Mucosa of rectum (tissue), 2 donors: ENCODE data around the gene NAAA.

ENCODE experiments used
- H3K27ac ChIP-seq, 2 donors: one replicate each; pipeline ENCODE4 v1.7.0; 2013; ENCODE audit warnings: inconsistent platforms in 2 of 2, low read depth in 2 of 2, low read length in 2 of 2
- H3K27me3 ChIP-seq, 2 donors: one replicate each; pipeline ENCODE4 v1.7.0; 2013; ENCODE audit warnings: low read length in 2 of 2; ENCODE audit not compliant: control insufficient read depth in 2 of 2, insufficient read depth in 2 of 2
- H3K36me3 ChIP-seq, 2 donors: one replicate each; pipeline ENCODE4 v1.7.0; 2013; ENCODE audit warnings: low read length in 2 of 2; ENCODE audit not compliant: control insufficient read depth in 2 of 2, insufficient read depth in 2 of 2
- H3K4me1 ChIP-seq, 2 donors: one replicate each; pipeline ENCODE4 v1.7.0; 2013; ENCODE audit warnings: low read length in 2 of 2, mild to moderate bottlenecking in 1 of 2; ENCODE audit not compliant: control insufficient read depth in 2 of 2, insufficient read depth in 2 of 2
- H3K4me3 ChIP-seq, 2 donors: one replicate each; pipeline ENCODE4 v1.7.0; 2013; ENCODE audit warnings: low read length in 2 of 2
- H3K9ac ChIP-seq, 2 donors: one replicate each; pipeline ENCODE4 v1.7.0; 2013; ENCODE audit warnings: low read length in 2 of 2, low read depth in 1 of 2, mild to moderate bottlenecking in 1 of 2
- H3K9me3 ChIP-seq, 2 donors: one replicate each; pipeline ENCODE4 v1.7.0; 2013; ENCODE audit warnings: low read length in 2 of 2; ENCODE audit not compliant: control insufficient read depth in 2 of 2
- donor health status: healthy.
- donor health status: Normal muscosa, but diverticular disease.

Gene NAAA

GRCh38 chr4:75876218-75876617, 64.6 kb downstream of the NAAA start:
- Histone ChIP-seq H3K36me3 (no peaks in the 10 kb centered on the region), H3K27me3 (no peaks in the 10 kb centered on the region), H3K27ac (no peak overlapping the region), H3K9ac (no peak overlapping the region), H3K4me1 (no peaks in the 10 kb centered on the region), H3K4me3 (no peak overlapping the region), H3K9me3 (no peaks in the 10 kb centered on the region)

GRCh38 chr4:75869100-75869499, 71.7 kb downstream of the NAAA start:
- Histone ChIP-seq H3K4me3 (no peak overlapping the region), H3K9me3 (no peaks in the 10 kb centered on the region), H3K27me3 (no peaks in the 10 kb centered on the region), H3K36me3 (no peaks in the 10 kb centered on the region), H3K9ac (no peak overlapping the region), H3K27ac (no peak overlapping the region), H3K4me1 (no peaks in the 10 kb centered on the region)

GRCh38 chr4:75867130-75867529, 73.7 kb downstream of the NAAA start:
- no peaks in the 10 kb centered on the region for H3K36me3 ChIP-seq
- H3K27ac ChIP-seq = no peak overlapping the region
- H3K4me3 ChIP-seq = no peak overlapping the region

More at GRCh38 chr4:75867130-75867529, 73.7 kb downstream of the NAAA start:
- no peaks in the 10 kb centered on the region for H3K9me3 ChIP-seq
- H3K9ac ChIP-seq = no peak overlapping the region
- H3K27me3 ChIP-seq = no peaks in the 10 kb centered on the region
- no peaks in the 10 kb centered on the region for H3K4me1 ChIP-seq
